OCI-LY7 (cell line): Measurements from ENCODE around the gene FKBP15.

Experiments
- CTCF ChIP-seq: fragments of 200-600 bp; sonication (generic); conservative IDR thresholded peaks from 2 replicates; pipeline ENCODE4 v1.5.1; 2014; ENCODE audit warnings: mild to moderate bottlenecking, antibody characterized with exemption, low read length, moderate library complexity, mixed read lengths
- EZH2phosphoT487 ChIP-seq: fragments of 200-600 bp; sonication (generic); IDR thresholded peaks from 2 replicates; pipeline ENCODE4 v1.6.1; 2018; ENCODE audit warnings: low read depth, borderline replicate concordance, mild to moderate bottlenecking, mixed run types, antibody characterized with exemption, low read length, moderate library complexity, mixed read lengths

- TF ChIP-seq CTCF, result no peak
- no peak for TF ChIP-seq EZH2phosphoT487
Observed at GRCh38 chr9:113210815-113211214, 10.3 kb downstream of the FKBP15 start.
